Stimulated activated naive CD4-positive, alpha-beta T cell (primary cell): ENCODE data around the gene ARMCX1.
A peak's percentile ranks its signal among the peaks of the same experiment; 100 is the strongest.
"Not testable (repeated sequence)": the region's sequence is repeated elsewhere in the genome, so short reads cannot be mapped to it uniquely, and the experiment has no call there.

Experiments
- DNase-seq, 6 experiments: peaks; one replicate each; lab custom pipeline; 2025; lab: John Stamatoyannopoulos, UW

Gene ARMCX1

GRCh38 chrX:101550362-101550750 lies at the start of gene ARMCX1:
Gene ARMCX1, plus strand, starts transcription at chrX:101550547. Its CDS starts 2,384 bp downstream, at chrX:101552931.
- DNase-seq: no peak

- DNase-seq: not testable (repeated sequence)
Observed at GRCh38 chrX:101502929-101503328, 47.4 kb upstream of the ARMCX1 start.

- DNase-seq: no peak
Observed at GRCh38 chrX:101507372-101507771, 43.0 kb upstream of the ARMCX1 start.

- DNase-seq: no peak
Observed at GRCh38 chrX:101507986-101508385, 42.4 kb upstream of the ARMCX1 start.

- no peak for DNase-seq
Observed at GRCh38 chrX:101530944-101531343, 19.4 kb upstream of the ARMCX1 start.

GRCh38 chrX:101539116-101539515 lies 11.2 kb upstream of the ARMCX1 start:
- DNase-seq: no peak

- no peak for DNase-seq
Observed at GRCh38 chrX:101550751-101551379, 518 bp downstream of the ARMCX1 start.

GRCh38 chrX:101551380-101551767 lies 1.0 kb downstream of the ARMCX1 start:
- no peak for DNase-seq

GRCh38 chrX:101552714-101553113 lies 2.4 kb downstream of the ARMCX1 start:
- no peak for DNase-seq

GRCh38 chrX:101564651-101565050 lies 14.3 kb downstream of the ARMCX1 start:
- DNase-seq: no peak

- peak in 4 of 6 experiments; percentile 13 to 66 (median 38) for DNase-seq
Observed at GRCh38 chrX:101595739-101596419, 45.5 kb downstream of the ARMCX1 start.

- not testable (repeated sequence) for DNase-seq
Observed at GRCh38 chrX:101599592-101599991, 49.2 kb downstream of the ARMCX1 start.

GRCh38 chrX:101602077-101602476 lies 51.7 kb downstream of the ARMCX1 start:
- no peak for DNase-seq
